PC-3 (cell line): ENCODE measurements around the gene RFC2. TPM values are rescaled to one million over a fixed set of nuclear protein-coding genes. Genes with fewer than 3 reads are reported as not detected.

Experiments
- ATAC-seq: fragments of 200-7000 bp; cut with Tn5 transposase; 2 replicates; pipeline ENCODE4 v1.9.1; 2020; ENCODE audit warnings: mild to moderate bottlenecking, moderate library complexity
- BruUV-seq: library from RNA; stranded (reverse); fragments of 400-500 nt; replicated peaks from 2 replicates; lab custom pipeline; 2021; lab: Mats Ljungman, UMichigan
- CTCF ChIA-PET: fragments of 300-600 bp; sonication (Branson Sonifier 250); formaldehyde crosslinking; loops from one replicate; lab custom pipeline; 2022; ENCODE audit warnings: antibody characterized with exemption; lab: Charles Lee
- POLR2A ChIA-PET: fragments of 300-600 bp; sonication (Branson Sonifier 250); formaldehyde crosslinking; loops from one replicate; lab custom pipeline; 2022; ENCODE audit warnings: antibody characterized with exemption; ENCODE audit not compliant: unreplicated experiment; lab: Charles Lee
- DNase-seq: peaks from one replicate; pipeline ENCODE4 v3.0.0-alpha.2; 2015
- H2AFZ ChIP-seq: fragments of 300-600 bp; sonication (generic); 2 replicates; pipeline ENCODE4 v1.6.0; 2016; ENCODE audit warnings: antibody characterized with exemption, low read length
- H3F3A ChIP-seq: fragments of 300-600 bp; sonication (generic); one replicate; pipeline ENCODE4 v1.6.0; 2017; ENCODE audit warnings: antibody characterized with exemption, low read length, control low read depth, mild to moderate bottlenecking; ENCODE audit not compliant: unreplicated experiment
- H3K27ac ChIP-seq: fragments of 300-600 bp; sonication (generic); 2 replicates; pipeline ENCODE4 v1.5.1; 2016; ENCODE audit warnings: mild to moderate bottlenecking, low read length
- H3K27me3 ChIP-seq: fragments of 300-600 bp; sonication (generic); 2 replicates; pipeline ENCODE4 v1.6.1; 2016; ENCODE audit warnings: low read length, mixed read lengths
- H3K36me3 ChIP-seq: fragments of 300-600 bp; sonication (generic); 2 replicates; pipeline ENCODE4 v1.6.1; 2016; ENCODE audit warnings: low read depth, mixed run types, low read length, mixed read lengths
- H3K4me1 ChIP-seq: fragments of 300-600 bp; sonication (generic); 2 replicates; pipeline ENCODE4 v1.5.1; 2016; ENCODE audit warnings: low read length; ENCODE audit not compliant: insufficient read depth
- H3K4me2 ChIP-seq: fragments of 300-600 bp; sonication (generic); 2 replicates; pipeline ENCODE4 v1.6.0; 2016; ENCODE audit warnings: low read length
- H3K4me3 ChIP-seq: fragments of 300-600 bp; sonication (generic); 2 replicates; pipeline ENCODE4 v1.5.1; 2016; ENCODE audit warnings: mild to moderate bottlenecking, low read length, mixed read lengths
- H3K79me2 ChIP-seq: fragments of 300-600 bp; sonication (generic); 2 replicates; pipeline ENCODE4 v1.6.1; 2017; ENCODE audit warnings: low read length, mixed read lengths
- H3K9ac ChIP-seq: fragments of 300-600 bp; sonication (generic); 2 replicates; pipeline ENCODE4 v1.6.0; 2016; ENCODE audit warnings: mild to moderate bottlenecking, low read length
- H3K9me2 ChIP-seq: fragments of 300-600 bp; sonication (generic); replicated peaks from 2 replicates; pipeline ENCODE4 v1.6.1; 2016; ENCODE audit warnings: mixed run types, low read length, mixed read lengths
- H3K9me3 ChIP-seq: fragments of 300-600 bp; sonication (generic); 2 replicates; pipeline ENCODE4 v1.6.1; 2016; ENCODE audit warnings: low read length, mixed read lengths
- H4K20me1 ChIP-seq: fragments of 300-600 bp; sonication (generic); 2 replicates; pipeline ENCODE4 v1.6.1; 2016; ENCODE audit warnings: low read length, mixed read lengths
- EZH2 ChIP-seq: fragments of 300-600 bp; sonication (generic); IDR thresholded peaks from one replicate; pipeline ENCODE4 v1.6.1; 2017; ENCODE audit warnings: antibody characterized with exemption, mild to moderate bottlenecking, low read length; ENCODE audit not compliant: unreplicated experiment
- EZH2phosphoT487 ChIP-seq: fragments of 300-600 bp; sonication (generic); IDR thresholded peaks from 2 replicates; pipeline ENCODE4 v1.6.1; 2018; ENCODE audit warnings: mild to moderate bottlenecking, antibody characterized with exemption, low read length, borderline replicate concordance
- intact Hi-C: fragments of 100-400 bp; cut with micrococcal nuclease; formaldehyde crosslinking; loops from 2 replicates; pipeline ENCODE4 v1.9.0; 2023
- total RNA-seq: library from RNA; depleted of rRNA; stranded (reverse); fragments of >200 nt; gene quantifications from 2 replicates; pipeline ENCODE4 v1.2.3, GENCODE V29; 2014
- TF ChIP-seq, protein P1 (sequence below): fragments of 300-600 bp; sonication (generic); conservative IDR thresholded peaks from 2 replicates; pipeline ENCODE4 v1.5.1; 2017; ENCODE audit warnings: antibody characterized with exemption, low read depth, mild to moderate bottlenecking, low read length

Gene RFC2
- total RNA-seq, 1 experiment from 2014 or later: 60.4 TPM

DNA sequence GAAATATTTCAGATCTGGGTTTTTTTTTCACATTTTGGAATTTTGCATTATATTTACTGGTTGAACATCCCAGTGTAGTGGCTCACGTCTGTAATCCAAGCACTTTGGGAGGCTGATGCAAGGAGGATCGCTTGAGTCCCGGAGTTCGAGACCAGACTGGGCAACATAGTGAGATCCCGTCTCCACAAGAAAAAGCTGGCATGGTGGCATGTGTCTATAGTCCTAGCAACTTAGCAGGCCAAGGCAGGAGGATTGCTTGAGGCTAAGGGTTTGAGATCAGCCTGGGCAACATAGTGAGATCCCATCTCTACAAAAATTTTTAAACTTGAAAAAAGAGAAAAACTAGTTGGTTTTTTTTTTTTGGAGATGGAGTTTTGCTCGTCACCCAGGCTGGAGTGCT, 6.0 kb downstream of the RFC2 start:
- no TSS peak for BruUV-seq
- Histone ChIP-seq H3K27ac (no peak overlapping the region), H3K36me3 (peaks cover 29% of the 10 kb centered on the region), H3K9ac (no peak overlapping the region), H4K20me1 (no peaks in the 10 kb centered on the region), H3K79me2 (peaks cover 10% of the 10 kb centered on the region), H3K4me2 (no peak overlapping the region), H3K9me3 (no peaks in the 10 kb centered on the region), H3K27me3 (no peaks in the 10 kb centered on the region), H3K4me1 (peaks cover 2% of the 10 kb centered on the region; the same call in 1 of the 2 replicates), H2AFZ (no peak overlapping the region), H3F3A (no peaks in the 10 kb centered on the region), H3K9me2 (no peaks in the 10 kb centered on the region), H3K4me3 (no peak overlapping the region)
- CTCF ChIA-PET: no interaction called here
- intact Hi-C loops: no loop called here
- TF ChIP-seq EZH2phosphoT487 (no peak), EZH2 (no peak)
- TF ChIP-seq, protein P1, sequence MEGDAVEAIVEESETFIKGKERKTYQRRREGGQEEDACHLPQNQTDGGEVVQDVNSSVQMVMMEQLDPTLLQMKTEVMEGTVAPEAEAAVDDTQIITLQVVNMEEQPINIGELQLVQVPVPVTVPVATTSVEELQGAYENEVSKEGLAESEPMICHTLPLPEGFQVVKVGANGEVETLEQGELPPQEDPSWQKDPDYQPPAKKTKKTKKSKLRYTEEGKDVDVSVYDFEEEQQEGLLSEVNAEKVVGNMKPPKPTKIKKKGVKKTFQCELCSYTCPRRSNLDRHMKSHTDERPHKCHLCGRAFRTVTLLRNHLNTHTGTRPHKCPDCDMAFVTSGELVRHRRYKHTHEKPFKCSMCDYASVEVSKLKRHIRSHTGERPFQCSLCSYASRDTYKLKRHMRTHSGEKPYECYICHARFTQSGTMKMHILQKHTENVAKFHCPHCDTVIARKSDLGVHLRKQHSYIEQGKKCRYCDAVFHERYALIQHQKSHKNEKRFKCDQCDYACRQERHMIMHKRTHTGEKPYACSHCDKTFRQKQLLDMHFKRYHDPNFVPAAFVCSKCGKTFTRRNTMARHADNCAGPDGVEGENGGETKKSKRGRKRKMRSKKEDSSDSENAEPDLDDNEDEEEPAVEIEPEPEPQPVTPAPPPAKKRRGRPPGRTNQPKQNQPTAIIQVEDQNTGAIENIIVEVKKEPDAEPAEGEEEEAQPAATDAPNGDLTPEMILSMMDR: no peak
- POLR2A ChIA-PET: no interaction called here
- ATAC-seq: no peak
- DNase-seq: no peak

- H3K9me3 ChIP-seq: no peaks in the 10 kb centered on the region
- POLR2A ChIA-PET: no interaction called here
- H3K9ac ChIP-seq: no peak overlapping the region
- H3K4me1 ChIP-seq: no peaks in the 10 kb centered on the region
- no peak overlapping the region for H2AFZ ChIP-seq
- no peaks in the 10 kb centered on the region for H4K20me1 ChIP-seq
- H3K4me2 ChIP-seq: no peak overlapping the region
- peaks cover 29% of the 10 kb centered on the region for H3K36me3 ChIP-seq
- H3K79me2 ChIP-seq: no peaks in the 10 kb centered on the region
- CTCF ChIA-PET: interaction anchor here (0.6 kb wide), 1 partner anchor 33 kb away, joined by 3 read pairs; no protein-coding TSS in a partner anchor
- H3K27ac ChIP-seq: no peak overlapping the region
- no peaks in the 10 kb centered on the region for H3K9me2 ChIP-seq
- intact Hi-C loops: no loop called here
- DNase-seq (no peak), ATAC-seq (no peak)
- H3K4me3 ChIP-seq: no peak overlapping the region
- no peaks in the 10 kb centered on the region for H3K27me3 ChIP-seq
- no TSS peak for BruUV-seq
- no peaks in the 10 kb centered on the region for H3F3A ChIP-seq
- TF ChIP-seq, protein P1: no peak
- TF ChIP-seq EZH2 (no peak), EZH2phosphoT487 (no peak)
Measured at GRCh38 chr7:74246497-74246896, 7.7 kb downstream of the RFC2 start.

GRCh38 chr7:74242122-74242443, 12.1 kb downstream of the RFC2 start:
- Histone ChIP-seq H3K4me3 (no peak overlapping the region), H3K27me3 (no peaks in the 10 kb centered on the region), H3K79me2 (no peaks in the 10 kb centered on the region), H3K4me2 (no peak overlapping the region), H3K9me2 (no peaks in the 10 kb centered on the region), H3K9ac (no peak overlapping the region), H4K20me1 (no peaks in the 10 kb centered on the region), H2AFZ (no peak overlapping the region), H3K4me1 (no peaks in the 10 kb centered on the region), H3K27ac (no peak overlapping the region), H3F3A (no peaks in the 10 kb centered on the region), H3K9me3 (no peaks in the 10 kb centered on the region), H3K36me3 (peaks cover 18% of the 10 kb centered on the region)
- CTCF ChIA-PET: no interaction called here
- POLR2A ChIA-PET: no interaction called here
- intact Hi-C loops: no loop called here
- DNase-seq (no peak), ATAC-seq (no peak)
- TF ChIP-seq EZH2phosphoT487: no peak
- BruUV-seq: no TSS peak
